ENCODE measurements around the gene THOC1.
"Not testable (repeated sequence)": the region's sequence is repeated elsewhere in the genome, so short reads cannot be mapped to it uniquely, and the experiment has no call there.

GRCh38 chr18:289970-290369 lies 22.1 kb upstream of the THOC1 start:
- not testable (repeated sequence) for TF ChIP-seq EZH2, CTCF (IDR thresholded peaks at IDR 0.05)
